Upper lobe of left lung (tissue), 4 donors: ENCODE results near the gene SETBP1.

Experiments
- CTCF ChIP-seq, 6 experiments: fragments of 450-650 bp in 4 of 6; fragments of 200-600 bp in 2 of 6; sonication (generic) in 2 of 6; IDR thresholded peaks; one replicate each; pipeline ENCODE4 v1.5.1; 2016 to 2019; ENCODE audit warnings: antibody characterized with exemption in 6 of 6
- EP300 ChIP-seq, 4 donors: sonication (generic); formaldehyde crosslinking; IDR thresholded peaks; one replicate each; pipeline ENCODE4 v1.5.1; 2017; ENCODE audit warnings: antibody characterized with exemption in 4 of 4, control low read depth in 2 of 4
- POLR2A ChIP-seq, 4 donors: fragments of 450-650 bp; IDR thresholded peaks; one replicate each; pipeline ENCODE4 v1.5.1; 2016 to 2017; ENCODE audit warnings: antibody characterized with exemption in 4 of 4, mild to moderate bottlenecking in 2 of 4
- POLR2AphosphoS5 ChIP-seq, 2 donors: sonication (generic); formaldehyde crosslinking; IDR thresholded peaks; one replicate each; pipeline ENCODE4 v1.5.1; 2017; ENCODE audit warnings: antibody characterized with exemption in 2 of 2

- TF ChIP-seq CTCF (IDR thresholded peaks at IDR 0.05) (no peak), POLR2A (IDR thresholded peaks at IDR 0.05) (no peak), EP300 (IDR thresholded peaks at IDR 0.05) (no peak), POLR2AphosphoS5 (IDR thresholded peaks at IDR 0.05) (no peak)
Observed at GRCh38 chr18:44904768-44905167, 224.1 kb downstream of the SETBP1 start.
